ENCODE results near the gene GCNT1.
"Not testable (repeated sequence)": the region's sequence is repeated elsewhere in the genome, so short reads cannot be mapped to it uniquely, and the experiment has no call there.

Gene GCNT1

DNA sequence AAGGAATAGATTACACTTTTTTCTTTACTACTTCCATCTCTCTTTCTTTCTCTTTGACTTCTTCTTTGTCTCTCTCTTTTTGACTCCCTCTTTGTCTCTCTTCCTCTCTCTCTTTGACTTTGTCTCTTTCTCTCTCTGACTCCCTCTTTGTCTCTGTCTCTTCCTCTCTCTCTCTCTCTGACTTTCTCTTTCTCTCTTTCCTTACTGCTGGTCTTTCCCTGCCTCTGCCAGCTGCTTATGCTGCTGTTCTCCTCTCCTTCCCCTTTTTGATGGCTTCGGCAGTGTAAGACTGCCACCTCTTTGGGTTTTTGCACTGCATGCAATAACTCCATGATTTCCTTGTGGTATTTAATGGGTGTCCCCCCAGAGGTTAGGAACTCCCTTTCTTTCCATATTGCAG lies 32.1 kb downstream of the GCNT1 start:
- not testable (repeated sequence) for DNase-seq (ENCODE audit: low read depth)

DNA sequence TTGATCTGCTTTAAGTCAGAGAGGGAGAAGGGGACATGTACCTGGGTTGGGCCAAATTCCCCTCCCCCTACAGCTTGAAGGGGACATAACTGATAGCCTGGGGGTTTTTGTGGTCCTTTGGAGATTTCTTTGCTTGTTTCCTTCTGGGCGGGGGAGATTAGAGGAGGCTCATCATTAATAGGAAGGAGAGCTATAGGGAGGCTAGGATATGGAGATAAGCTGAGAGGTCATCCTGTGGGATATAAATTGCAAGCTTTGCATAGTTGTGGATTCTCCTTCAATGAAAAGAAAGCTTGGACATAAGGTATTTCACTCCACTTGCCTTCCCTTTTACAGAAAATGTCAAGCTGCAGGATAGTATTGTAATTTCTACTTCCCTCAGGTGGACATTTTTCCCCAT lies 34.5 kb downstream of the GCNT1 start:
- DNase-seq (ENCODE audit: low read depth): not testable (repeated sequence)

- DNase-seq (ENCODE audit: low read depth): no peak
Measured at GRCh38 chr9:76500061-76500460, 41.1 kb downstream of the GCNT1 start.

GRCh38 chr9:76502746-76503145 lies 43.8 kb downstream of the GCNT1 start:
- no peak for DNase-seq (ENCODE audit: low read depth)

DNA sequence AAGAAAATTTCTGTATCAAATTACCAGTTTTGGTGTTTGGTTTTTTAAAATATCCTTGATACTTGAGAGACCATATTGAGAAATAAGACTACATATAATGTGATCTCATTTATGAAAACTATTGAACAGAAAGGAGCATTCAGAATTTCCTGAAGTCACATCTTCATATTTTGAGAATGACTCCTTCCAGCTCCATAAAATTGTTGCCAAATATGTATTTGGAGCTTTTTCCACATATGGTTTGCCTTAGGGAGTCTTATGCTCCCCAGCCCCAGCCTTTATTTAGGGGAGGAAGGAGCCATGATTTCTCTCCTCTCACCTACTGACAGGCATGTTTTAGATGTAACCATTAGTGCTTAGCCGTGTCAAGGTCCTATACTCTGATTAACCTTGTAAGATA lies 51.1 kb downstream of the GCNT1 start:
- no peak for DNase-seq (ENCODE audit: low read depth)

DNA sequence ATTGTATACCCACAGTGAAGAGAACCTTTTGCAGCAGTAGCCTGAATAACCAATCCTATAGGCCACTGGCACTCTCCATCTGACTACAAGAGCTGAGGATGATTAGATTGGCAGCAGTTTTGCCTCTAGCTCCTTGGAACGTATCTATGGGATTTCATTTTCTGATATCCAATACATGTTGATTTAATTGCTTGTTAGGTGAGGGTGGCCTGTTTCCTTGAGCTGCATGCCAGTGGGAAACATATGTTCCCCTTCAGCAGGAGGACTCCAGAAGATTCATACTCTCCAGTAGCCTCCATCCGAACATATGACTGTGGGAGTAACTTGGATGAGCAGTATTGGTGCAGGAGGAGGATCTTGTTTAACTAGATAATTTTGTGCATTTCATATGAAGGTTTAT lies 51.5 kb downstream of the GCNT1 start:
- no peak for DNase-seq (ENCODE audit: low read depth)

DNA sequence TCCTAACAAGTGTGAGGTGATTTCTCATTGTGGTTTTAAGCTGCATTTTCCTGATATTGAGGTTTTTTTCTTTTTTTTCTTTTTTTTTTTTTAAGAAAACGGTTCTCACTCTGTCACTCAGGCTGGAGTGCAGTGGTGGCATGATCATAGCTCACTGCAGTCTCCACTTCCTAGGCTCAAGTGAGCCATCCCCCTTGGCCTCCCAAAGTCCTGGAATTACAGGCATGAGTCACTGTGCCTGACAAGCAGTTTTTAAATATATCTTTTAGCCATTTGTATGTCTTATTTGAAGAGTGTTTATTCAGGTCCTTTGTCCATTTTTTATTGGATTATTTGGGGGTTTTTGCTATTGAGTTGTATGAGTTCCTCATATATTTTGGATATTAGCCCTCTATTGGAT lies 53.8 kb downstream of the GCNT1 start:
- DNase-seq (ENCODE audit: low read depth): no peak

DNA sequence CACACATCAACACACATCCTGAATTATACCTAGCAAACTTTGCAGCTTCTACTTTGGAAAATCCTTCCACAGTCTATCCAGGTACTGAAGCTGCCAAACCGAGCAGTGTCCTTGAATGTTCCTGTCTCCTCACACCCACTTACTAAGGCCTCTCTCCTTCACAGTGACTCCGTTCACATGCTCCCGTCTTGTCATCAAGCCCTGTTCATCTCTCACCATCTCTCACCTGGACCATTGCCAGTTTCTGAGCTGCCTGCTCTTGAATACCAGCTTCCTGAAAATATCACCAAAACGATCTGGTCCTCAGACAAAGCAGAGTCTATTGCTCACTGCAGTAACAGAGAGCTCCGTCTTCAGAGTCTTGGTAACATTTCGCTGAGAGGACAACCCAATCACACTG lies 57.4 kb downstream of the GCNT1 start:
- no peak for DNase-seq (ENCODE audit: low read depth)

- DNase-seq (ENCODE audit: low read depth): no peak
Measured at GRCh38 chr9:76516871-76517270, 57.9 kb downstream of the GCNT1 start.

- no peak for DNase-seq (ENCODE audit: low read depth)
Measured at GRCh38 chr9:76519075-76519835, 60.3 kb downstream of the GCNT1 start.

GRCh38 chr9:76521244-76521681 lies 62.3 kb downstream of the GCNT1 start:
- DNase-seq (ENCODE audit: low read depth): no peak

DNA sequence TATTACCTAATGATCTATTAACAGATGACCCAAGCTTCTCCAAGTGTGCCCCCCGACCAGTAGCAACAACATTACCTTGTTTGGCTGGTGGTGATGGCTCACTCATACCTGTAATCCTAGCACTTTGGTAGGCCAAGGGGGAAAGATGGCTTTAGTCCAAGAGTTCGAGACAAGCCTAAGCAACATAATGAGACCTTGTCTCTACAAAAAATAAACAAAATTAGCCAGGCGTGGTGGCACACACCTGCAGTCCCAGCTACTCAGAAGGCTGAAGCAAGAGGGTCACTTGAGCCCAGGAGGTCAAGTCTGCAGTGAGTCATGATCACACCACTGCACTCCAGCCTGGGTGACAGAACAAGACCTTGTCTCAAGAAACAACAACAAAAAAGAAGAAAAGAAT lies 62.9 kb downstream of the GCNT1 start:
- DNase-seq (ENCODE audit: low read depth): no peak

GRCh38 chr9:76523617-76524200 lies 64.7 kb downstream of the GCNT1 start:
- not testable (repeated sequence) for DNase-seq (ENCODE audit: low read depth)

- DNase-seq (ENCODE audit: low read depth): no peak
Measured at GRCh38 chr9:76525196-76525595, 66.2 kb downstream of the GCNT1 start.

DNA sequence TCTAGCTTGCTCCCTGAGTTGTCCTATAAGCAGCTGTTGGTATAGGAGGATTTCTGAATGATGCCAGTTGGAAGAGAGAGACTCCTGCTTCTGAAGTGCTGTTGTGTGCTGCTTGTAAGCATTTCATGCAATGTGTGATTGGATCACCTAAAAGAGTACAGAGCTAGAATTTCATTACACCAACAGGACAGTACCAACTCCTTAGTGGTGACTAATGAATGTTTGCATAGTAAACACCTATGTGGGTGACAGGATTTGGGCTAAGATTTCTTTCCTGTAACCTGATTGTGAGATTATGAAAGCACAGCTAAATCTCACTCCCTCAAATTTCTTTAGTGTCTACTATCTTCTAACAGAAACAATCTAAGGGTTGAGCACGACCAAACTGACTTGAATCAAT lies 67.0 kb downstream of the GCNT1 start:
- DNase-seq (ENCODE audit: low read depth): no peak

GRCh38 chr9:76528056-76528455 lies 69.1 kb downstream of the GCNT1 start:
- DNase-seq (ENCODE audit: low read depth): no peak

GRCh38 chr9:76528642-76529190 lies 69.7 kb downstream of the GCNT1 start:
- DNase-seq (ENCODE audit: low read depth): no peak

GRCh38 chr9:76529653-76530052 lies 70.7 kb downstream of the GCNT1 start:
- DNase-seq (ENCODE audit: low read depth): no peak

DNA sequence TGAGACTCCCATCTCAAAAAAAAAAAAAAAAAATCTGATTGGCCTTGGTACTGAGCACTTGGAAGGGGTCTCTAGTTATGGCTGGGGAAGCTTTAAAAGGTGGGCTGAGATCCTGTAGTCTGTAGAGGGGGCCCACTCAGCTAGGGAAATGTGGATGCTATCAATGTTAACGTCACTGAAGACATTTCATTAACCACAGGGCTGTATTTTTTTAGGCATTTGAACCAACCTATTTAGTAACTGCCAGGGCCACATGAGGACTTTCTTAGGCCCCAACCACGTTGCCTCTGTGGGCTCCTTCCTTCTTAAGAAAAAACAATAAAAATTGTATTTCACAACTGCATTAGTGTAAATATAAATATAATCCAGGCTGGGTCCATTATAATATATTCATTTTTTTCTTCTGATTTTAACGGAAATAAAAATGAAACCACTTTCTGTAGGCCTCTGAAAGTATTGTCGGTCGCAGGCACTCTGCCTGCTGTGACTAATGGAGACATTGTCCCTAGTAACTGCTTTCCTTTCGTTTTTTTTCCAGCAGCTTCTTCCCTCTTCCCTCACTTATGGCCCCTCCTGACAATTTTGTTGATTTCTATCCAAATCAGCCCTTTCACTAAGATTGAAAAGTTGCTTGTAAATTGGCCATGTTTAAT lies 71.6 kb downstream of the GCNT1 start:
- DNase-seq (ENCODE audit: low read depth): no peak

DNA sequence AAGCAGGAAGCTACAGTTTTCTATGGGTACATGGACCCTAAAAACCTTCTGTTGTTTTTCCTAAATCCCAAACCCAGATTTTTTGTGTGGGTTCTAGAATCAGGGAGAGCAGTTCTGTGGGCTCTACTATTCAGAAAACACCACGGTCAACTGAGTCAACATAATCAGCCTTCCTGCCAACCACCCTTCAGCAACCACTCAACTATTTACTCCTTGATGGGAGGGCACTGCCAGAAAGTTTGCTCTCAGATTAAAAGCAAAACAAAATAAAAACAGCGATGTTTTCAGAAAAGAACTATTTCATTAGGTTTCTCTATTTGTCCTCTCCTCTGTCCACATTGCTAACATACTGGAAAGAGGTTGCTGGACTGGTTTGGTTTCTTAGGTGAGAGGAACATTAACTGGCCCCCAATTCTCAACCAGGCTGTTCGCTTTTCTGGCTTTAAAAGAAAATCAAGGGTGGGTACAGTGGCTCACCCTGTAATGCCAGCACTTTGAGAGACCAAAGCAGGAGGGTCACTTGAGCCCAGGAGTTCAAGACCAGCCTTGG lies 72.3 kb downstream of the GCNT1 start:
- DNase-seq (ENCODE audit: low read depth): no peak

- not testable (repeated sequence) for DNase-seq (ENCODE audit: low read depth)
Measured at GRCh38 chr9:76532877-76533276, 73.9 kb downstream of the GCNT1 start.

DNA sequence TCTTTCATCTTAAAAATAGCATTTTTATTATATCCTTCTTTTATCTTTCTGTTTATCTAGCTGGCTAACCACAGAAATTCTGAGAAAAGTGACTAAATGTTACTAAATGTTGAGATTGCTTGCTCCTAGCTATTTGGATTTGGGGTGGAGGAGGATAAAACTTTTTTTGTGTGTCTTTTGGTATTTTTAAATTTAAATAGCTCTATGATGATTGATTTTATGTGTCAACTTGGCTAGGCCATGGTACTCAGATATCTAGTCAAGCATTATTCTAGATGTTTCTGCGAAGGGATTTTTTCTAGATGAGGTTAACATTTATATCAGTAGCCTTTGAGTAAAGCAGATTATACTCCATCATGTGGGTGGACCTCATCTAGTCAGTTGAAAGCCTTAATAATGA lies 75.0 kb downstream of the GCNT1 start:
- DNase-seq (ENCODE audit: low read depth): no peak

DNA sequence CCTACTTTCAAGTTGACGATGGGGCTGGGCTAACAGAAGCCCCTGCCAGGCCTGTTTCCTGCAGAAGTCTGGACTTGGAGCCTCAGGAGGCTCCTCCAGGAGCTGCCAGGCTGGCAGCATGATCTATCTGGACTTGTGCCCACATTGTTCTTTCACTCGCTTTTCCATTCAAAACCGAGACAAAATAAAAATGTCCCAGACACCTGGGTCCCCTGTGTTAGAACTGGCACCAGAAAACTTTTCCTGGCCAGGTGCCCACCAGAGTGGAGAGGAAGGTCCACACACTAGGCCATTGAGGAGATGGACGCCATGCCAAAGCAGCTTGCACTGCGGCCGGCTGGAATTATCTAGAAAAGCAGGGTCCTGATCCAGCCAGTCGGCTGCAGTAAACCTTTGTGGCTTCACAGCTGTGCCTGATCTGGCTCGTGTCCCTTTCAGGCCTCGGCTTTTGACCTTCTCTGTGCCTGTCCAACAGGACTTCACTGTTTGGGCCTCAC lies 78.2 kb downstream of the GCNT1 start:
- DNase-seq (ENCODE audit: low read depth): no peak

All from stimulated activated CD8-positive, alpha-beta memory T cell treated with anti-CD3 and anti-CD28 coated beads, Interleukin-12 subunit alpha, Interleukin-12 subunit beta, amount 100 ng/mL, for 4 hours (primary cell).